ENCODE data around the gene TAPT1.

TAPT1 gene

DNA sequence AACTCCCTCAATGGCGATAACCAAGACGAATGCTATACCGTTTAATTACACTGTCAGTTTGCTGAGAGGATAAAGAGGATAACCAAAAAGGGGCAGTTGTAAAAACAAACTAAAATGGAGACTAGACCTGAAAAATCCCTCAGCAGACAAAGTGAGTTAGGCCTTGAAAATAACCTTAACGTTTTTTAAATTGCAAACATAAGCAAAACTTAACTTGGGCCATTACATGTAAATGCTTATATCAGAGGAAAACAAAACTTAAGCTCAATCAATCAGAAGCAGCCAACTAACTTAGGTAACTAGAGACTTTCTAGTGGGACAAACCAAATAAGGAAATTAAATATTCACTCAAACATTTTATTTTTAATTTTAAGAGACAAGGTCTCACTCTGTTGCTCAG is 17.0 kb upstream of the TAPT1 start:
- no peak for DNase-seq

DNA sequence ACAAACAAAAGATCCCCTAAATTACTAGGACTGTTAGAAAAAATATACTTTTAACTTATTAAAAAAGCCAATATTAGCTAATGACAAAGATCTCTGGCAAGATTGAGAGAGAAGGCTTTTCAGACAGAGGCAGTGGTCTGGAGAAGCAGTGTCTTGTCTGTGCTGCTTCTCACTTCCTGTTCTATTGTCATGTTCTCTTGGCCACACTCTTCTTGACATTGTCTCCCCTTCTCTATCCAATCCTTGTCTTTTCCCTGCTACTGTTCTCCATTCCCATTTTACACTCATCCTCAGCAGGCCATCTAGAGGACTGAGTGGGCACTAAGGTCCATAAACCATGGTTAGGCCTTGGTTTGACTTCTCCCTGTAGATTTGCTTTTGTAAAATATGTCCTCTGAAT is 14.0 kb upstream of the TAPT1 start:
- DNase-seq = no peak

DNA sequence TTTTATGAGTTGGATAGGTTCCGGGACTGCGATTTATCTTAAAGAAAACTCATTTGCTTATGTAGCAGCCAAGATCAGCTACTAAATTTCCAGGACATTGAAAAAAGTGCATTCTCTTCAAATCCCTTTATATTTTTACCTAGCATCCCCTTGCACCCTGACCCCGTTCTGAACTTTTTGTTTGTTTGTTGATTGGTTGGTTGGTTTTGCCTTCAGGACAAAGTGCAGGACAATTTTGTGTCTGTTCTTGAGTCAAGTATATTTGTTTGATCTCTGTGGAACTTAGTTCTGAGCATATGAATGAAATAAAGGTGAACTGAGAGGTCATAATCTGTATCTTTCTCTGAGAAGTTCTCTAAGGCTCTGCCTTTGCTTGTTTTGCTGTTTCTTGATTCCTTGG is 12.8 kb upstream of the TAPT1 start:
- no peak for DNase-seq

DNA sequence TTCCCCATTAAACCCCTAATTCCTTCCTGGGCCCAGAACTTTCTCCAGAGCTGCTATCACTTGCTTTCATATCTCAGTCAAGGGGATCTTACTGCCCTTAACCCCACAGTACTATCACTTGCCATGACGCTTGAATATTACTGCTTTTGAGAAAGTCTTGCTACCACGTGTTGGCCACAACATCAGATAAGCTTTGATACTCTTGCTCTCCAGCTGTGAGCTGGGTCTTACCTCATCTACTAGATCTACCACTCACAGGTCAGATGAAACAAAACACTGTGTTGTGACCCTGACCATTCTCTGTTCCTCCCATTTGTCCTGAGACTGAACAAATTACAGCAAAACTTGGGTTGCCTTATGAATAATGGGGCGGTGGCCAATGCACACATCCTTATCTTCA is 12.1 kb upstream of the TAPT1 start:
- DNase-seq = no peak

DNA sequence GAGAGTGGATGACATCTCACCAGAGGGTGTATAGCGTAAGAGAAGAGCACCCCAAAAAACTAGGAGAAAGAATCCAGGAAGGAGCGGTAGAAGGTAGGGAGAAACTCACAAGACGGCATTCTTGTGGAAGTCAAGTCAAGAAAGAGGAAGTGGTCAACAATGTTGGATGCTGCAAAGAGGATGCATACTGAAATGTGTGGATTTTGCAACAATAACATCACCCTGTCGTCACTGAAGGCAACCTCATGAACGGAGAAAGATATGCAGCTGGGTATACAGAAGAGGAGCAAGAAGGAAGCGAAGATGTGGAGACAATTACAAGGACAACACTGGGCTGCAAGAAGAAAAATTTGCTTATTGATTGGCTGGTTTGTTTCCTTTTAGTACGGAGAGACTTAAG is 11.4 kb upstream of the TAPT1 start:
- no peak for DNase-seq

DNA sequence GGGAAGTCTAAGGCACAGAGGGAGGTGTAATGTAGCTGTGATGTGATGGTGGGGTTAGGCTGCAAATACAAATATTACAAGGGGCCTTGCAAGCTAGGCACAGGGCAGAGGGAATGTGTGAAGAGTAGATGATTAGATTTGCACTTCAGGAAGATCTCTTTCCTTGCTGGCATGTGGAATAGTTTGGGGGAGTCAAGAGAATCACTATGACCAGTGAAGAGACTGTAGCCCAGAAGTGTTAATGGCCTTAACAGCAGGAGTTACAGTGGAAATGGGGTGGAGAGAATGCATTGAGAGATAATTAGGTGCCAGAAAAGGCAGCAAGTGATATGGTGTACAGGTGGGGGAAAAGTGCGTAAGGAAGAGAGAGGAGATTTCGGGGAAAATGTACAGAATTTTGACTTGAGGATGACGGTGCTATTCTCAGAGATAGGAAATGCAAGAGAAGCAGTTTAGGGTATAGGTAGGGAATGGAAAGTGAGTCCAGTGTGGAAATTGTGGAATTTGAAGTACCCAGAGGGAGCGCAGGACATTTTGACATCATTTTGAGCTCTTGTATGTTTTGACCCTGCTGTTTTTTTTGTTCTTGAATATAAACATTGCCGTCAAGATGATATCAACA is 10.2 kb upstream of the TAPT1 start:
- DNase-seq = no peak

DNA sequence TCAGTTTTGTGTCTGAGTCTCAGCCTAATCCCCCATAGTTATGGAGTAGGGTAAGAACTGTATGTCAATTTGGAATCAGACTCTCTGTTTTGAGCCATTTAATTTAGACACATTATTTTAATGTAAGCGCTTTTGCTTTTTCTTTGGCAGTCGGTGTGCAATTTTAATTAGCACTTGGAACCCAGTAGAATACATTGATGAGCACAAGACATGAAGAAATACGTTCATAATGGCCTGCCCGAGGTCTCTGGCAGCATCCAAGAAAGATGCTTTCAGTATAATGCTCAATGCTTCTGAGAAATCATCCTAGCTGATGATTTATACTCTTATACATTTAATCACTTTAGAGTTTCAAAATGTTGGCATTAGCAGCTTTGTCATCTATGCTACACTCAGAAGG is 8.9 kb upstream of the TAPT1 start:
- DNase-seq = no peak

DNA sequence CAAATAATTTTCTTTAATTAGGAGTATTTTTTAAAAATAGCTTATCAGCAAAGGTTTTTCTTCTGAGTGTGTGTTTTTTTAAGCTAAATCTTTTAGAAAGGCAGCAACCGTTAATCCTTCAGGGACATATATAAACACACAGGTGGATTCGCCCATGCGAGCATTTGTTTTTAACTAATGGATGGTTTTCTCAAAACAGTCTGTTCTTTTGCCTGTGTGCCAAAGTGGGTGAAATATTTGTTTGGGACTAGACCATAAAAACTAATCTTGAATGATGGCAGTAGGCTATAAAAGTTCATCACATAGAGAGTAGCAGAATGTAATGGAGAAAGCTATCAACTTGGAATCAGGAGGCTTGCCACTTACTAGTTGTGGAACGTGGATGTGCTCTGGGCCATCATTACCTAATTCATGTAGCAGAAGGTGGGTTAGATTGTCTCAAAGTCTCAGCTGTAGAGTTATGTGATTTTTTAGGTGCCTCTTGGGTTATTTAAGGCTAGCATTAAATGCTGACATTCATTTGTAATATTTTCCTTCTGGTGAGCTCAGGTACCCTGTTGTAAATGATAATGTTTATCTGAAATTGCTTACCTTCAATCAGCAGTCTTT is 7.4 kb upstream of the TAPT1 start:
- DNase-seq = no peak

DNA sequence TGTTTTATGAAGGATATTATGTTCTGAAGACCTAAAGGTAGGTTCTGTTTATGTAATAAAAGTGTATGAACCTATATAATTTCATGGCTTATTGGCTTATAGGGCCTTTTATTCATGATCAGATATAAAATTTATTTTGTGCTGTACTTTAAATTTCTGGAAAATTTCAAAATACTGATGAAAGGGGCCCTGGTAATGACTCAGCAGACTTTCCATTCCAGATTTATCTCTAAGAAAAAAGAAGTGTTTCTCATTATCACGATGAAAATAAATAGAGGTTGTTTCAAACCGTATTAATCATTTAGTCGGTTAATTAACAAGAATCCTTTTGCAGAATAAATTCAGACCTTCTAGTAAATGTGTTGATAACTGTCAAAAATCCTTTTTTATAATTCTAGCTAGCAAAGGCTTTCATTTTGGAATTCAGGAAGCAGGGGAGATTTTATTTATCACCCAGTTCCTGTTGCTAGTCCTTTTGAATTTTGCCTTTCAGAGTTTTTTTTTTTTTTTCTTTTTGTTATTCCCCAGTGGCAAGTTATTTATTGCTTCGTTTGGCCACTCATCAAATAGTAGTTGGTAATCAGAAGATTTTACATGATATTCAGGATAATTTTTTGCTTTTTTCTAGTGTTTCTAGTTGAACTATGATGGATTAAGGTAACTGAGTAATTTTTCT is 5.4 kb upstream of the TAPT1 start:
- no peak for DNase-seq

DNA sequence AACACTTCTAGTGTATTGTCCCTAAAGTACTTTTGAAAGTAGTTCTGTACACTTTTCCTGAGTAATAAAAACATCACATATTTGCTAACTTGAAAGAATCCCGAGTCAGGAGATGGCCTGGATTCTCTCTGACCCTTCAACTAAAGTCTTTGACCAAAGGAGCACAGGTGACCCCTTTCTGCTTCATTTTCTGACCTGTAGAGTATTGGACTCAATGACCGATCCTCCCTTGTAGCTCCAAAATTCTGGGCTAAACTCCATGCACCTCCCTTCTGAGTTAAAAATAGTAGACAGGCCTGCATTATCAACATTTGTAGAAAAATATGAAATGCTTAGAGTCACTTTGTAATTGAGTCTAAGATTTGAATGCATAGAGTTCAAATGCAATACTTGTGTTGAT is 4.0 kb upstream of the TAPT1 start:
- no peak for DNase-seq

DNA sequence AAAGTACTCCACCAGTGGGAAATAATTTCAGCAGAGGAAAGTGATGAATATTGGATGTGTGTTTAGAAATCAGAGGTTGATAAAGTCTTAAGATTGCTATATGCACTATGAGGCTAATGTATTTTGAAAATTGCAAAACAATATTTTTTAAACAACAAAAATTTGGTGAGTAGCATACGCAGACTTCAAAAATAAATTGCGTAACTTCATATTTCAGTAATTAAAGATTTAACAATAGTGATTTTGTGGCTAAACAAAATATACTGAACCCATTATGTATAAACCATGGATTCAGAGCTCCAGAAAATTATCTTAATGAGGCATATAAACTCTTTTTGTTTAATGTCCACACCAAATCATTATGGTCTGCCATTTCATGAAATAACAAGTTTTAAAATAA is 3.3 kb upstream of the TAPT1 start:
- DNase-seq = no peak

DNA sequence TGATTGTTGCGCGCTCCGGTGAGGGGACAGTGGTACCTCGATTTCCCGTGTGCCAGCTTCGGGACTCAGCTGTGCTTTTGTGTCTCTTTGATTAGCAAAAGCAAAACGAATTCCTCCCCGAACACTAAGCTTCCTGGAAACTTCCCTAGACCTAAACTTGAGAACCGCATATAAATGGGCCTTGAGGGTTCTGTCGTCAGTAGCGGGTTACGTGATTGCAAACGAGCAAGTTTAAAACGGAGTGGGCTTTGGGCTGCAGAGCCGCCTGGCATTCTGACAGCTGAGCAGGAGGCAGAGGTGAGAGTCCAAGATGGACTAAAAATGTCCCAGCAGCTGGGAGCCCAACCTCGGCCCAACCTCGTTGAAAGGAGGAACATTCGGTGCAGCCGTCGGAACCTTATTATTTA is 1.2 kb upstream of the TAPT1 start:
- peak; percentile 4 for DNase-seq

DNA sequence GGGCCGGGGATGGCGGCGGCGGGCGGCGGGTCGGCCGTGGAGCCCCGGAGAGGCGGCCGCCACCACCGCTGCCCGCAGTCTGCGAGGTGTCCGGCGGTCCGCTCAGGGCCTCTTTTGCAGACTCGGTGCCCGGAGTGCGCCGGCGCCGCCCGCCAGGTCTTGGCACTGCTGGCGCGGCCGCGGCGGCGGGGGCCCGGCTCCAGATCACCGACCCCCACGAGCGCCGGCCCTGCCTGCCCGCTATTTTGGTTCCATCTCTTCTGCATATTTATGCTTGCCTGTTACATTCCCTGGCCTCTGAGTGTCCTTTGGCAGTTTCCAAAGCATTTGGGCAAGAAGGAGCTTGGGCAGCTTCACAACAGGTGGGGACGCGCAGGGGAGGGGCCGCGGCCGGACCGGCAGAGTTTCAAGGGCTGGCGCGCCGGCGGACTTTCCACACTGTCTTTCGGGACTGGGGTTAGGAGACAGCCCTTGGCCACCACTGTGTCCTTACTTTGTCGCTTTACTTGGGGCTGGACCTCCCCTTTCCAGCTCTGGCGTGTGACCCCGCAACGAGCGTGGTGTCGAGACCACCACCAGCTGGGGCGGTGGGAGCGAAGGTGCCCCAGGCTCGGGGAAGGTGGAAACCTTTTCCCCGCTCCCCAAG is 668 bp upstream of the TAPT1 start:
- DNase-seq = peak; percentile 23

DNA sequence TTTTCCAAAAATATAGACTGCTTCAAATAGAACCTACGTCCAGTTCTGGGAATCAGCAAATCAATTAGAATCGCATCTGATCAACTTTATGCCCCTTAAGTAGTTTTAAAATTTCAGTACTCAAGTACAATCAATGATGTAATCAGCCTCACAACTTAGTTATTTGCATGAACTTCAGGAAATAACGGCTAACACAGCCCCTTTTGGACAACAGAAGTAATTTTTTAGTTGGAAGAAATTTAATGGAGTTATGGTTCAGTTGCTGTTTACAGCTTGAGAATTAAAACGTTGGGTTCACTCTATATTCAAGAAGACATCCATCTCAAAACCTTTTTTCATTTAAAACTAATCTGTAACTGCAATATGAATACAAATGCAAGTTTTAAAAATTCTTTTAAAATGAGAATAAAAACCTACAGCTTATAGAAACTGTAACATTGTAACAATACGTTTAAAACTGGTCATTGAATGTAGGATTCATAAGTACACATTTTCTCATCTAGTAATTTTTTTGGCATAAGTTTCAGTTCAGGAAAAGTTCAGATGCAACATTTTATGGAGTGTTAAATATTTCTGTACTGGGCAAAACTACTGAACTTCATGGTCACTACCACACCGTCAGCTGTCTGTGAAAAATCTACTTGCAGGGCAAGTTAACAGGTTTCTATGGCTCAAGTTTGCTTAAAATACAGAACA is 956 bp downstream of the TAPT1 start:
- no peak for DNase-seq

DNA sequence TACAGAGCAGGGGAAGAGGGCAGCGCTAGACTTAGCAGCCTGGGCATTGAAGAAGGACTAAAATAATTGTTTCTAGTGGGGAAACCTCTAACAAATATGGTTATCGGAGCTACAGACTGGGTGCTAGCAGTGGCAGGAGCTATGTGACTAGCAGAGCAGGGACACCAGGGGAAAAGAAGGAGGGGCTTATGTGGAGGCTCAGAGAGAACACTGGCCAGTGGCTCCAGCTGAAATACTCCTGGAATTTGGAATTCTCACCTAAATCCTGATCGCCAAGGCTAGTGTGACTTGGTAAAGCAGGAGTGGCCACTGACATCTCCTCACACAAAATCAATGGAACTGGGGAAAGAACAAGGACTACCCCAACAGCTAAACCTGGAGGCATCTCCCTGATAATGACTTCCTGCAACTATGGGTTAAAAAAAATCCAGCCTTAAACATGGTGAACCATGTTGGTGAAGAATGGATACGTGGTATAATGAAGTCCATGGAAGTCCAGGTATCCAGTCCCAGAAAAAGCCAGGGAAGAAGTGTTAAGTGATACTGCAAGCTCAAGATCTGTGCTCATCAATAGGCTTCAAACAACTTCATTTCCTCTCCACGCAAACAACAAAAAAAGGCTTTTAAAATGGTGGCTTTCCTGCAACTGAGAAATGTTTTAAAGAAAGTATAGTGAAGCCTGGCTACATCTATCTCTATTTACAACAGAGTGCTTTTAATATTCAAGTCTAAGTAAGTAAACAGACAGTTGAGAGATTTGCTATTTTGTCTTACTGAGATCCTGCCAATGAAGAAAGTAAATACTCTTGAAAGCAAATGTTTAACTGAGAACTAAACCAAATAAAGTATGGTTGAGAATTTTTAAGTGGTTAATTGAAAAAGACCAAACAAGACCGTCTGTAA is 1.8 kb downstream of the TAPT1 start:
- no peak for DNase-seq

DNA sequence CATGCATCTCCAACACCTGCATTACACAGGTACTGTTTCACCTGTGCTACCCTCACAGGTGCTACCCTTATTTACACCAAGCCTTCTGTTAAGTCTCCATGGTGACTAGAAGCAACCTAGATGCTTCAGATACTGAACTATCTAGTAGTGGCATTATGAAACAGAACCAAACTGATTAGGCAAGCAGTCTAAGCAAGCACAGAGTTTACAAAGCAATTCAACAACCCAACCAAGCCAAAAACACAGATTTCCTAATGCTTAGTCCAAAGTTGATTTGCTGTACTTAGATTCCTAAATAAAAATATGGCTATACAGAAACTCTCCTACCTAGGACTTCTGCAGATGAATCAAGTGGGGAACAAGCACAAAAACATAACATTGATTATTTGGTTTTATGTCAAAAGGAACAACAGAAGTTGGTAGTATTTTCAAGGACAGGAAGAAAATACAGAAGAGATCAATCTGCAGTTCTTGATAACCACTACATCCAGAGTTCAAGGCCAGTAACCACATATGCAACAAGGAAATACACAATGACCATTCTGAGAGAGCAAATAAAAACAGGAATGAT is 3.2 kb downstream of the TAPT1 start:
- DNase-seq = no peak

DNA sequence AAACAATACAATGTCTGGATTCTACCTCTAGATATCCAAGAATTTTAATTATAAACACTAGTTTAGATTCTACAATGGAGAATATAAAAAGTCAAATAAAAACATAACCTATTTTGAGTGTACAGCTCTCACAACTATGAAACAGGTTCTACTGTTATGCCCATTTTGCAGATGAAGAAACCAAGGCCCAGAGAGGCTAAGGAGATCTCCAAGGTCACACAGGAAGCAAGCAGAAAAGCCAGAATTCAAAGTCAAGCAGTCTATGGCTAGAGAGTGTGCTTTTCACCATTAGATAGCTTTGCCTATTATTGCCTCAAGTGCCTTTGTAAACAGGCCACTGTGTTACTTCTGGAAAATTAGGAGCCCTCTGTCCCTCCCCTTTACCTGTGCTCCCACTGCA is 7.3 kb downstream of the TAPT1 start:
- no peak for DNase-seq

DNA sequence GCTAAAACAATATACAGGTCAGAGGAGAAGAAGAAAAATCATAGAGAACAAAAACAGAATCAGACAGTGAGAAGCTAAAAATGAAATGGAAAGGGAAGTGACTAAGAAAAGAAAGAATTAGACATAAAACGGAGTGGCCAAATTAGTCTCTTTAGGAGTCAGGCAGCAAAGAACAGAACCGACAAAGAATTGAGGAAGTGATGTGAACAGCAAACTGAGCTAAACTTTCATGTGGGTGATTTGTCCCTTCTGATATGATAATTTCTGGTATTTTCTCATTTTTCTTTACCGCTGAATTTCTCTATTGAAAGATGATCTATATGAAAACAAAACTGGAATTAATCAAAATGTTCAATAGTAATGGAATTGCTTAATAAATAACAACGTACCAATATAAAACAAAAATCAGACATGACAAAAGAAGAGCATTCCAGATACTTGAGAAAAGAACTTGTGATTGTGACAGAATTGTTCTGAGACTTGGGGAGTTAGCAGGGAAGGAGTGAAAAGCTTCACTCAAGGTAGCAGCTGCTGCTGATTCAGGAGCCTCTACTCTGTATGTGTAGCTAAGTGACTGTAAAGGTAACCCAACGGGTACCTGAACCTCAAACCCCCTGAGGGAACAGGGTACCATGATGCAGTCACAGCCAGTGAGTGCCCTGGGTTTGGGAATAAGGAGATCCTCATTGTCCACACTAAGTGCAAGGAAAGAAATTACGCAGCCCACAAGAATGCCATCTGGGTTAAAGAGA is 8.8 kb downstream of the TAPT1 start:
- DNase-seq = no peak

DNA sequence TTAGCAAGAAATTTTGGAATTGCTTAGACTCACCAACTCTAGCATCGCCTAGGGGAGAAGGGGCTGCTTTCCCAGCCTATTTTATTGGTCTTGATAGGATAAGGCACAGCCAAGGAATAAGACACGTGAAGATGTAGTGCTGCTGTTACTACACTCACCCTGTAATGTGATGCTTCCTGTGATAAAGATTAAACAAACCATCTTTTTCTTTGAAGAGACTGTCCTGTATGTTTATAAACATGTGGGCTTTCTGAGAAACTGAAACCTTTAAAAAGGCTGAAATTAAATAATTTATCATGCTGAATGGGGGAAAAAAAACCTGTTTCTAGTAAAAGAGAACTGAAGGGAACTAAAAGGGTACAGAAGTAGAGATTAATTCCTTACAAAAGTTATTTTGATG is 13.2 kb downstream of the TAPT1 start:
- no peak for DNase-seq

DNA sequence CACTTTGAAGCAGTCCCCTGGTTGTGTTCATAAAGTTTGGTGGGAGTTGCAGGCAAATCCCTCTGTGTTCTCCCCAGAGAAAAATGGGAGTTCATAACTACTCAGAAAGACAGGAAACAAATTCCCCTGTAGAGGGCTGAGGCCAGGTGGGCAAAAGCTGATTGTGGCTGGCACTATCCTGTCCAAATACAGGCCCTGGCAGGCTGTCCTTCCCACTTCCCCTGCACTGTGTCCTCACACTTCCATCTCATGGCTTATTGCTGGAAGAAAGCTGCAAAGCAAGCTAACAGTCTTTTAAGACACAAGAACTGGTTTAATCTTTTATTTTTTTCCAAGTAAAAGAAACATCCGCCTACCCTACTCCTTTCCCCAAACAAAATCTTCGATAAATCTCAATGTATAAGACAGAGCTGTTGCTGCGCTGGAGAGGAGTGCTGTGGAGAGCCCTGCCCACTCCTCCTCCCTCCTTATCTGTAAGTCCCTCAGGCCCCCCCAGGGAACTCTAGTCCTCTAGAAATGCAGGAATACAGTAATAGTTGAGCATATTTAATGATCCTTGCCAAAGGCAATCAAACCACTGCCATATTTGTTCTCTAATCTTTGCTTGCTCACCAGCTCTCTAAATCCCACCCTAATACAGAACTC is 14.0 kb downstream of the TAPT1 start:
- DNase-seq = no peak

DNA sequence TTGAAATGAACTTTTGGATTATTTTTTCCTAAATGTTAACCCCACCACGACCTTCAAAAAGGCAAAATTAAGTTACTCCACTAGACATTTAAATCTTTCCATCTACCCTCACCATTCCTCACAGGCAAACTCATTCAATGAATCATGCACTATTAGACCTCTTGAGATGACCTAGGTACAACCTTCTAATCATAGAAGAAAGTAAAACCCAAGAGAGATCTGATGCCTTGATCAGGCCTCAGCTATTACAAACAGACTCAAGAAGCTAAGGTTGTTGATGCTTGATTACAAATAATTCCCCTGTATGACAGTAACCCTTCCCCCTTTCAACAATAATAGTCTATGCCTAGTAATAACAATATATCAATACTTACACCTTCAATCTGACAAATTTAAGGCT is 18.9 kb downstream of the TAPT1 start:
- no peak for DNase-seq
